GM18505 (cell line): ENCODE results near the gene RTP2.

Source experiments
- ATAC-seq: cut with Tn5 transposase; IDR thresholded peaks from one replicate; pipeline ENCODE4 v1.9.1; 2021; ENCODE audit not compliant: unreplicated experiment
- POLR2A ChIP-seq: IDR thresholded peaks from 4 replicates; pipeline ENCODE4 v1.6.1; 2011; ENCODE audit warnings: borderline replicate concordance; ENCODE audit not compliant: insufficient read depth, insufficient read length; ENCODE audit errors: extremely low read depth

The RTP2 gene

DNA sequence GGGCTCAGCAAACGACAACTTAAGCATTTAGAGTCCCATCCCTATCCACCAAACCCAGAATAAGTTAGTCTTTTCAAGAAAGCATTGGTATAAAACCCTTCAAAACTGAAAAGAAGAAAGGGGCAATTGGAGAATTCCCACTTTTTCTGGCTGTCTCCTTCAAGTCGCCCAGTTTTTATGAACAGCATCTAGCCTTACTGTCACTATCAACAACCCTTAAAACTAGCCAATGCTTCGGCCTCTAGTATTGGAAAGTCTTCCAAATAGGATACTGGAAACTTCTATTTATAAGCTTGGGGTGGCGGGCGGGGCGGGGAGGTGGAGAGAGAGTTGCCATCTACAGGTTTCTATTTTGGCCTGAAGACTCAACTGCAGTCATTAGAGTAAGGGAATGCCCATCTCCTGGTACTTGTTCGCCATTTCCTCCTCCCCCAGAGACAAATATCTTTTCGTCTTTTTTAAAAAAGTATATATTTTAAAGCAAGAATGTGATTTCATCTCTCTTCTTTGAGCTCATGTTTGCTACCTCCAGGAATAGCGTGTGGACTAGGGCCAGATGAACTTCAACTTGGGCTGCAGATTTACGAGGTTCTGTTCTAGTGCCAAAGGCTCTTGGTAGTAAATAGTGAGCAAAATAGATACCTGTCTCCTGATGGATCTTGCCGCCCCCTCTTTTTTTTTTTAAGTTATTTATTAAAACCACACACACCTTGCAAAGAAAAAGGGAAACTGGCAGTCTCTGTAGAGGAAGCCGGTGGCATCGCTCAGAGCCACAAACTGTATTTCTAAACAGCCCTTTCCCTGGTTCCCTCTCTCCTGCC is 40.2 kb upstream of the RTP2 start:
- ATAC-seq, result no peak

DNA sequence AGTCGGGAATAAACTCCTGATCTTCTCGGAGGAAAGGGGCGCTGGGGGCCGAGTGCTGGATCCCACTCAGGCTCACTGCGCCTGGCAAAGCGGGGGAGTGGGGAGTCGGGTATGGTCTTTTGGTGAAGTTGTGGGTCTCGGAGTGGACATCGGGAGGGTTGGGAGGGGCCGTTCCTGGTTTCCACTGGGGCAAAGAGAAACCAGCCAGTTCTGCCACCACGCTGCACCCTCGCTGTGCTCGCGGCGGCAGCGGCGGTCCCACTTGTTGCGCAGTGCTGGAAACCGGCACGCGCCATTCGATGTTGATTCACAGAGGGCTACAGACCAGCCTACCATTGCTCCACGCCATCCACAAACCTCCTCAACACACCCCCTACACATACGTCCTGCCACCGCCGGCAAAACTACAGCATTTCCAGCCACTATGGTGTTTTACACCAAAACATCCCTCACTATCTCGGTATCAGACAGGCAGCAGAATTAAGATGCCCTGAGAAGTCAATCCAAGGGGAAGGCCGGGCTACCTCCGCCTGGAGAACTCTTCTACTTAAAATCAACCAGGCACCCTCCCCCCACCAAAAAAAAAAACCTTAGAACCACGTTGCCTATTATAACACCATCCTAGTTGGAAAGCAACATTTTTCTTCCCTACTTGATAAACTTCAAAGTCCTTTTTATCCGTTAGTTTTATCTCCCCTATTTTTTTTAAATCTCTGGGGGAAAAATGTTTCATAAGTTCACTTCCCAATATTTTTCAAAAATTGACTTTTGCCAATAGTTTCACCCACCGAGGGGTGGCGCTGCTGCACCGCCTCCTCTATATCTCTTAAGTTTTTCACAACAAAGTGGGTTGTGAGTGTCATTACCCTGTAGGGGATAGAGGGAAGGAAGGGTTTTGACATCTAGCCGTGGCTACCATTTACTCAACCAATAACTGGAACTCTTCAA is 39.3 kb upstream of the RTP2 start:
- no peak for ATAC-seq
- TF ChIP-seq POLR2A, result no peak

More for the DNA sequence above, 40.2 kb upstream of the RTP2 start:
- TF ChIP-seq POLR2A, result no peak

DNA sequence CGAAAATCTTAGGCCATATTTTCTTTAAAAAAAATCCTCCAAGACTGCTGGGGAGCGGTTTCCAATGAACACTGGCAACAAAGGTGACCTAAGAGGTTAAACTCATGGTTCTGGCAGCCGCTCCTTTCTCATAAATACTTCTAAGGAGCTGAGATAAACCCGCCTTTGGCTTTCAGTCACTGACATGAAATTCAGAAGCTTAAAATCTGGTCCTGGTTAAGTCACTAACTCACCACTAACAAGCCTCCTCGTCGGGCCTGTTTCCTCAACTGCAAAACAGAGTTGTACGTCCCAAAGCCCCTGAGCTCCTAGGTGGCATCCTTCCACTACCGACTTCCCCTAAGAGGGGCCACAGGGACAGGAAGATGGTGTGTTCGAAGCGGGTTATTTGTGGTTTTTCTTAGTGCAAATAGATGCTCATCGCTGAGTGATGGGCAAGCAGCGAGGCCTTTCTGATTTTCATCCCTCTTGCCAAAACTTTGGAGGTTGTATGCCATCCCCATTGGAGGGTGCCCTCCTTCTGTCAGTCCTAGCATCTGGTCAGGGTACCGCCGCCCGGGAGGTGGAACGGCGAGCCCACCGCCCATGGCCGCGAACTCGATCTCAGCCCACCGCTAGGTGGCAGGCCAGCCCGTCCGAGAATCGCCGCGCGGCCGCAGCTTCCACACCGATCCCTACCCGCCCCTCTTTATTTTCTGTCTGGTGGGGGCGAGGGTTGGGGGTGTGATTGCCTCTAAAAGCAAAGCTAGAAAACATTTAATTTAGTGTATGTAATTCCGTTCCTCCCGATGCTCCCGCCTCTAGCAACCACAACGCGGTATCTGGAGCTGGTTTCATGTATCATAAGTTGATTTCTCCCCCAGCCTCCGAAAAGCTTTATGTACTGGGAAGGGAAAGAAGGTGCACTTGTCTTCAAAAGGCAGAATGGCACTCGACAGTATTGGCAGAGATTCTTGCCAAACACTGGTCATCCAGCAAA is 38.4 kb upstream of the RTP2 start:
- no peak for ATAC-seq
- TF ChIP-seq POLR2A, result no peak

DNA sequence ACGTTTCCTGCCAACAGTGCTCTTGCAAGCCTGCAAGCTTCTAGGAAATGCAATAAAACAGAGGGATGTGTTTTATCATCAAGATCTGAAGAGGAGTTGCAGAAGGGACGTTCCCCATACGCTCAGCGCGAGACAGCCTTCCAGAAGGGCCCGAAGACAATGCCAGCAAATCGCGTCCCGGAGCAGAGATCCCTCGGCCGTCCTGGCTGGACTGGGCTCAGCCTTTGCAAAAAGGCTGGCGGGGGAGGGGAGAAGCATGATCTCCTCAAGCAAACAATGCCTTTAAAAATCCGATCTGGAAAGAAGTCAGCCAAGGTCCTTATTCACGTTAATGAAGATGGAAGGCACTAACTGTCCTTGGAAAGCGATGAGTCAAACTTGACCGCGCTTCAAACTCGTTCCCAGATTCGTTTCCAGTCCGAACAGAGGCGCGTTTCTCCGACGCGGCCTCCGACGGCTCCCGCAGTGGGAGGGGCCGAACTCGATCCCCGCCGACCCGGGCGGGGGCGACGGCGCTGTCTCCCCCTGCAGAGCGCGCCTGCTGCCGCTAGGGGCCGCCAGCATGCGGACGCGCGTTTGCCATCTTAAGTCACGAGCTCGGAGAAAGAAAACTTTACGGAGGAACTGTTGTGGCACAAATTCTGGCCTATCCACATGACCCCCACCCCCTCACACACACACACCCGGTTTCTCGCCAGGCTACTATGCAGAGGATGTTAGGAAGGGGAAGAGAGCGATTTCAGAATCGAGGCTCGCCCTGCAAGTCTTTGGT is 37.4 kb upstream of the RTP2 start:
- peak; percentile 44 for ATAC-seq
- TF ChIP-seq POLR2A, result no peak

DNA sequence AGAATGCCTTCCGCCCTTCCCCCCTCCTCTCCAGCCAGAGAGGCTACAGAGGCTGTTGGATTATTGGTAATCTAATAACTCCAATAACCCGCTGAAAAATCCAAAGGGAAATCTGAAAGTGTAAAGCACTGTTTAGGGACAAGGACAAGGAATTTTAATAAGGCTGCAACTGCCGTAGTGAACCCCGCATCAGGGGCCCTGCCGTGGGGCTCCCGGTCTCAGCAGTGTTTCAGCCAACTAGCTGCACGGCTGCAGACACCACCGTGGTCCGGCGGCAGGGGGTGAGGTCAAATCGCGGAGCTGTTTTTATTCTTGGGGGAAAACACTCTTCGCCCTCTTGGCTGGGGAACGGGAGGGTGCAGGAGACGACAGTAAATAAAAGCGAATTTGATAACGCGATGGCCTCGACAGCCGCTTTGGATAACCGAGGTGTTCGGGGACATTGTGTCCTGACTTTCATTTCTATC is 36.8 kb upstream of the RTP2 start:
- no peak for TF ChIP-seq POLR2A
- no peak for ATAC-seq

DNA sequence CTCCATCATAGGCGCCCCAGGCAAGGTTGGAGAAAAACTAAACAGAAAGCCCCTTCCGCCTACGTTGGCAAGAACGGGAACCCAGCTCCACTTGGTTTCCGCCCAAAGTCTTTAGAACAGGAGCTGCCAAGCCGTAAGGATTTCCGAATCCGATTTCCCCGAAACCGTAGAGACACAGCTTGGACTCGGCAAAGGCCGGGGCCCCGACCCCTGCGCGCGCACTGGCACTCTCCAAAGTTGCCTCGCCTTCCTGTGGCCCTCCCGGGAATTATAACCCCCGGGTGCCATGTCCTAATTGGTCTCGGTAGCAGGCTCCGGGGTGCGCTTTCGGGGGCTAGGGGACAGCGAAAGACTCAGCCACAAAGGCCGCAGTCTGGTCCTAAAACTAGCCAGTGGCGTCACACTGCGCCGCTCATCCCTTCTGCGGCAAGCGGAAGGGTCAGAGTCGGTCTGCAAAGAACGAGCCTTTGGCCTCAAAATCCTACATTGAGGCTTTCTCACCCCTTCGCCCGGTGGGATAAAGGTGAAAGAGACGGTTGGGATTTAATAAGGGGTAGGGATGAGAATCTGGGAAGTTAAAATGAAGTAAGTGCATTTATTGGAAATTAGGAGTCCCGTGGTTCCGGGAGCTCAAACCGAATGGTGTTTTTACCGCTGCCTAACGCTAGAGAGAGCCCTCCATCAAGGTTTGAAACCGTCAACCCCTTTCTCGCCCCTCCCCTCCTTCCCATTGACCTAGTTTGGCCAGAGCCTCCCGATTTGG is 36.2 kb upstream of the RTP2 start:
- TF ChIP-seq POLR2A, result no peak
- ATAC-seq, result peak; percentile 42

DNA sequence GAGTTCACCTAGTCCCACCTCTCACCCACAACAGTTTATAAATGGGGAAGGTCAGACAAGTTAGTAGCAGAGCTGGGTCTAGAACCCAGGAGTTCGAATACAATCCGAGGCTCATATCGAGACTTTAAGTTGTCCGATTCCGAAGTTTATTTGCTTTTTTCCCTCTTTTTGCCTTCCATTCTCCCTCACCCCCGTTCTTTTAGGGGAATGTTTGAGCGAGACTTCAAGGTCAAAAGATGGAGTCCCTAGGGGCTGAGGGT is 35.6 kb upstream of the RTP2 start:
- no peak for ATAC-seq
- TF ChIP-seq POLR2A, result no peak

DNA sequence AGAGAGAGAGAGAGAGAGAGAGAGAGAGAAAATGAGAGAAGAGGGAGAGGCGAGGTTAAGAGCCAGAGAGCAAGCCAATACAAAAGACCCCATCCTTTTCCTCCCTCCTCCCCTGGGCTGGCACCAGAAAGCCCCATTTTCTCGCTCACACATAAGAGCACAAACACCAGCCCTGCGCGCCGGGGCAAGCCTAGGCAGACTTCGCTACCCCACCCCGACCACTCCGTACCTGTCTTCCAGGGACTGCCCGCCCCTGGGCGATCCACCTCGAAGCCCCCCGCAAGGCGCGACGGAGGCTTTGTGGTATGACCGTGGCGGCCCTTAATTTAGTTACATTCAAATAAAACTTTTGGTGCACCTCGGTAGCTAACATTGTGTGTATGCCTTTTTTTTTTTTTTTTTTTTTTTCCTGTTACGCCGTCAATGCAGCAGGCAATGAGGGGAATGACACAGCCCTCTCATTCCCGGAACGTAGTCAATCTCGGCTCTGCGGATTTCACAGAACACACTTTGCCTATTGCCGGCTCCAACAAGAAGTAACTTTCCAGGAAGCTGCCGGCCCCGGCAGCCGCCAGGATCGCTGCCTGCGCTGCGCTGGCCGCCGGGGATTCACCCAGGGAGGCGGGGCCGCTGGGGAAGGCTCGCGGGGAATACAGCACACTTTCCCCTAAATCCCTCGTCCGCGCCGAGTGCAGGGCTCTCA is 35.2 kb upstream of the RTP2 start:
- ATAC-seq, result no peak
- no peak for TF ChIP-seq POLR2A

DNA sequence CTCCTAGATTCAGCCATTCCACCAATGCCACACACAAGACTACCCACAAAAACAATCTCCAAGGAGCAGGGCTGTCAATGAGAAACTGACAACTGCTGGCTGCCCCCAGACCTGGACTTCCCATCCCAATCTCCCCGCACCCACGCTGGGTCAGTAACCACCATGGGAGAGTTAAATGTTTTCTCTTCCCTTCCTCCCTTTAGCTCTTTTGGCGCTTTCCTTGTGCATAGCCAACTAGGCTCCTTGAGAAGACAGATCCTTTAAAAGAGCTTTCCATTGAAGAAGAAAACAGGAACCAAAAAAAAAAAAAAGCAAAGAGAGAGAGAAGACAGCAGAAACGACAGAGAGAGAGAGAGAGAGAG is 34.6 kb upstream of the RTP2 start:
- no peak for ATAC-seq
- no peak for TF ChIP-seq POLR2A

DNA sequence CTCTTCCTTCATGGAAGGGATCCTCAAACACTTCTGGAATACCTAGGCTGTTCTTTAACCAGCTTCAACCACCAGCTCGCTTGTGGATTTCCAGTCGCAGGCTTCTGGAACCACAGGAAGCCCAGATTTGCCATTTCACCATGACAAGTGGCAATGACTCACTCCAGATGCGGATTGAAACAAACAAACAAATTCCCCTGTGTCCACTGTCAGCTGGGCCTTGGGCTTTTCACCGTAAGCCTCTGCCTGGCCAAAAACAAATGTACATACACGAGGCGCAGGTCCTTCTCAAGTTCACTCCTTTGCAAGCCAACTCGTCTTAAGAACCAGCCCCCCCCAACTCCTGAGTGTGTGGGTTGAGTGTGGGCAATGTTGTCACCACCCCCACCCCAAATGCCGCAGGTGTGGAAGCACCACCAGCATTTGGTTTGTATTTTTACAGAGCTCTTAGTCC is 34.1 kb upstream of the RTP2 start:
- no peak for TF ChIP-seq POLR2A
- ATAC-seq, result no peak

DNA sequence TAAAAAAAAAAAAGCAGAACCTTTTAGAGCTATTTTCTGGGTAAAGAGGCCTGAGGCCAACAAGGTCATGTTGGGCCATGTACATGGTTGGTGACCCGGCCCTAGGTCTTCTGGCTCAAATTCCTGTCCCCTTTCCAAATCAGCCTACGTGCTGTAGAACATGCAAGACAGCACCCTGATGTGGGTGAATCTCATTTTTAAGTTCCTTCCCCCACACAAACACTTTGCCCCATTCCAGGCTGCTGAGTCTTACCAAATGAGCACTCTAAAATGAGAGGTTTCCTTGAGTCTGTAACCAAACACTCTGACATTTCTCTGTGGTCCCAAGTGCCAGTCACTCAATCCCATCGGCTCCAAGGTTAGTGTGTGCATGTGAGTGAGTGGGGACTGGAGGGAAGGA is 33.5 kb upstream of the RTP2 start:
- ATAC-seq, result no peak
- TF ChIP-seq POLR2A, result no peak
